ENCODE measurements around the gene ANKRD11. TPM values are rescaled to one million over a fixed set of nuclear protein-coding genes. Genes with fewer than 3 reads are reported as not detected.

ANKRD11 gene
- polyA plus RNA-seq, 5 donors, result 82.4 to 104 (median 91.2) TPM

GRCh38 chr16:89287777-89288576, 202.4 kb downstream of the ANKRD11 start:
- DNase-seq, result no peak

- no peak for DNase-seq
Observed at GRCh38 chr16:89286096-89286495, 204.3 kb downstream of the ANKRD11 start.

GRCh38 chr16:89285381-89285780, 205.0 kb downstream of the ANKRD11 start:
- DNase-seq, result no peak

GRCh38 chr16:89283449-89283848, 206.9 kb downstream of the ANKRD11 start:
- no peak for DNase-seq

- DNase-seq, result no peak
Observed at GRCh38 chr16:89282523-89282922, 207.8 kb downstream of the ANKRD11 start.

GRCh38 chr16:89281829-89282228, 208.5 kb downstream of the ANKRD11 start:
- no peak for DNase-seq

GRCh38 chr16:89281189-89281577, 209.2 kb downstream of the ANKRD11 start:
- no peak for DNase-seq

- DNase-seq, result no peak
Observed at GRCh38 chr16:89280546-89281188, 209.7 kb downstream of the ANKRD11 start.

- no peak for DNase-seq
Observed at GRCh38 chr16:89279666-89280481, 210.5 kb downstream of the ANKRD11 start.

GRCh38 chr16:89278441-89279240, 211.7 kb downstream of the ANKRD11 start:
- no peak for DNase-seq

GRCh38 chr16:89277641-89278341, 212.6 kb downstream of the ANKRD11 start:
- DNase-seq, result no peak

- DNase-seq, result no peak
Observed at GRCh38 chr16:89277049-89277448, 213.3 kb downstream of the ANKRD11 start.

- no peak for DNase-seq
Observed at GRCh38 chr16:89275837-89276720, 214.3 kb downstream of the ANKRD11 start.

GRCh38 chr16:89275284-89275584, 215.1 kb downstream of the ANKRD11 start:
- no peak for DNase-seq

GRCh38 chr16:89274561-89275283, 215.6 kb downstream of the ANKRD11 start:
- DNase-seq, result no peak

- DNase-seq, result no peak
Observed at GRCh38 chr16:89273741-89274472, 216.5 kb downstream of the ANKRD11 start.

- DNase-seq, result no peak
Observed at GRCh38 chr16:89272631-89273030, 217.7 kb downstream of the ANKRD11 start.

- DNase-seq, result no peak
Observed at GRCh38 chr16:89270666-89271345, 219.6 kb downstream of the ANKRD11 start.

Data from right lung (tissue), 5 donors.